SK-N-SH (cell line): ENCODE measurements around the gene ZNF521.

Source experiments
- CHD2 ChIP-seq: fragments of 150-350 bp; IDR thresholded peaks from 2 replicates; pipeline ENCODE4 v1.6.1; 2018; ENCODE audit warnings: low read length; ENCODE audit not compliant: partially characterized antibody
- ELF1 ChIP-seq: IDR thresholded peaks from 2 replicates; pipeline ENCODE4 v1.4.0; 2012
- PBX3 ChIP-seq: IDR thresholded peaks from 2 replicates; pipeline ENCODE4; 2012
- POLR2AphosphoS5 ChIP-seq: IDR thresholded peaks from 2 replicates; pipeline ENCODE4 v1.6.1; 2012; ENCODE audit warnings: low read depth, low read length
- TF ChIP-seq, protein P1 (sequence below): fragments of 200-600 bp; sonication (generic); IDR thresholded peaks from 2 replicates; pipeline ENCODE4 v1.6.1; 2017; ENCODE audit warnings: antibody characterized with exemption, mild to moderate bottlenecking, moderate library complexity
- TF ChIP-seq, protein P2 (sequence below): IDR thresholded peaks from 2 replicates; pipeline ENCODE4 v1.6.1; 2012; ENCODE audit warnings: mild to moderate bottlenecking, low read depth, low read length, moderate library complexity

- no peak for TF ChIP-seq CHD2
- TF ChIP-seq, protein P1, sequence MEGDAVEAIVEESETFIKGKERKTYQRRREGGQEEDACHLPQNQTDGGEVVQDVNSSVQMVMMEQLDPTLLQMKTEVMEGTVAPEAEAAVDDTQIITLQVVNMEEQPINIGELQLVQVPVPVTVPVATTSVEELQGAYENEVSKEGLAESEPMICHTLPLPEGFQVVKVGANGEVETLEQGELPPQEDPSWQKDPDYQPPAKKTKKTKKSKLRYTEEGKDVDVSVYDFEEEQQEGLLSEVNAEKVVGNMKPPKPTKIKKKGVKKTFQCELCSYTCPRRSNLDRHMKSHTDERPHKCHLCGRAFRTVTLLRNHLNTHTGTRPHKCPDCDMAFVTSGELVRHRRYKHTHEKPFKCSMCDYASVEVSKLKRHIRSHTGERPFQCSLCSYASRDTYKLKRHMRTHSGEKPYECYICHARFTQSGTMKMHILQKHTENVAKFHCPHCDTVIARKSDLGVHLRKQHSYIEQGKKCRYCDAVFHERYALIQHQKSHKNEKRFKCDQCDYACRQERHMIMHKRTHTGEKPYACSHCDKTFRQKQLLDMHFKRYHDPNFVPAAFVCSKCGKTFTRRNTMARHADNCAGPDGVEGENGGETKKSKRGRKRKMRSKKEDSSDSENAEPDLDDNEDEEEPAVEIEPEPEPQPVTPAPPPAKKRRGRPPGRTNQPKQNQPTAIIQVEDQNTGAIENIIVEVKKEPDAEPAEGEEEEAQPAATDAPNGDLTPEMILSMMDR: no peak
- no peak for TF ChIP-seq ELF1
- TF ChIP-seq POLR2AphosphoS5: no peak
- TF ChIP-seq, protein P2, sequence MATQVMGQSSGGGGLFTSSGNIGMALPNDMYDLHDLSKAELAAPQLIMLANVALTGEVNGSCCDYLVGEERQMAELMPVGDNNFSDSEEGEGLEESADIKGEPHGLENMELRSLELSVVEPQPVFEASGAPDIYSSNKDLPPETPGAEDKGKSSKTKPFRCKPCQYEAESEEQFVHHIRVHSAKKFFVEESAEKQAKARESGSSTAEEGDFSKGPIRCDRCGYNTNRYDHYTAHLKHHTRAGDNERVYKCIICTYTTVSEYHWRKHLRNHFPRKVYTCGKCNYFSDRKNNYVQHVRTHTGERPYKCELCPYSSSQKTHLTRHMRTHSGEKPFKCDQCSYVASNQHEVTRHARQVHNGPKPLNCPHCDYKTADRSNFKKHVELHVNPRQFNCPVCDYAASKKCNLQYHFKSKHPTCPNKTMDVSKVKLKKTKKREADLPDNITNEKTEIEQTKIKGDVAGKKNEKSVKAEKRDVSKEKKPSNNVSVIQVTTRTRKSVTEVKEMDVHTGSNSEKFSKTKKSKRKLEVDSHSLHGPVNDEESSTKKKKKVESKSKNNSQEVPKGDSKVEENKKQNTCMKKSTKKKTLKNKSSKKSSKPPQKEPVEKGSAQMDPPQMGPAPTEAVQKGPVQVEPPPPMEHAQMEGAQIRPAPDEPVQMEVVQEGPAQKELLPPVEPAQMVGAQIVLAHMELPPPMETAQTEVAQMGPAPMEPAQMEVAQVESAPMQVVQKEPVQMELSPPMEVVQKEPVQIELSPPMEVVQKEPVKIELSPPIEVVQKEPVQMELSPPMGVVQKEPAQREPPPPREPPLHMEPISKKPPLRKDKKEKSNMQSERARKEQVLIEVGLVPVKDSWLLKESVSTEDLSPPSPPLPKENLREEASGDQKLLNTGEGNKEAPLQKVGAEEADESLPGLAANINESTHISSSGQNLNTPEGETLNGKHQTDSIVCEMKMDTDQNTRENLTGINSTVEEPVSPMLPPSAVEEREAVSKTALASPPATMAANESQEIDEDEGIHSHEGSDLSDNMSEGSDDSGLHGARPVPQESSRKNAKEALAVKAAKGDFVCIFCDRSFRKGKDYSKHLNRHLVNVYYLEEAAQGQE: no peak
- TF ChIP-seq PBX3: no peak
Observed at GRCh38 chr18:25228410-25228809, 123.6 kb downstream of the ZNF521 start.
